ENCODE measurements around the gene FYN.

- TF ChIP-seq CTCF (IDR thresholded peaks at IDR 0.05; ENCODE audit: low read depth, low read length) (no peak), POLR2A (IDR thresholded peaks at IDR 0.05; ENCODE audit: extremely low read depth, insufficient read length) (no peak), MYC (IDR thresholded peaks at IDR 0.05; ENCODE audit: low read depth, low read length) (no peak)
Measured at GRCh38 chr6:111875741-111876140, 2.5 kb upstream of the FYN start.
